ENCODE data around the gene ZMYND10. TPM values are rescaled to one million over a fixed set of nuclear protein-coding genes. Genes with fewer than 3 reads are reported as not detected.

Gene ZMYND10
- 0.92 and 3.1 TPM in 2 replicates for total RNA-seq

DNA sequence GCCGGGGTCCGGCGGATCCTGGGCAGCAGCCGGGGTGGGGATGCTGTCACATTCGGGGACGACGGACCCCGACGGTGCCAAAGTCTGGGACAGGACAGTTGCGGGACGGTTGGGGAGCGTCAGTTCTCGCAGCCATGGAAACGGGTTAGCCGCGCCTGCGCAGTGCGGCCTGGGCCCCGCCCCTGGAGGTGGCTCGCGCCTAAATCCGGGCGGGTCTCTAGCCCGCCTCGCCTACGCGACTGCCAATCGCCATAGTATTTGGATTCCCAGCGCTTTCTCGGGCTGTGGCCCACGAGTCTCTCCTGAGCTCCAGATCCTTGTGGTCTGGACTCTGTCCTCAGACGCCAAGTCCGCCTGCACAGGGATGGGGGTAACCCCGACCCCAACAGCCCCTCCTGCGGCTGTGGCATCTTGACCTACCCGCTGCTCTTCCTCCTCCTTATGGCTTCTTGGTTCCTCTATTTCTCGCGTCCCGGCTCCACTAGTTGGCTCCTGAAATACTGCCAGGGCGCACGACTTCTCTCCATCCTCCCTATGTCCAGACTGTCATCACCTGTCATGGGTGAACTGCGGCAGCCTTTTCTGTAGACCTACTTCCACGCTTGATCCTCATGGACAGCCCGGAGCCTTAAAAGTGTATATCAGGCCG is at the start of gene ZMYND10:
Gene ZMYND10 (minus strand): TSS at position 147 of the 649 bp plus-strand sequence. CDS start 153 bp downstream, outside the sequence.
- TF ChIP-seq, protein P1, sequence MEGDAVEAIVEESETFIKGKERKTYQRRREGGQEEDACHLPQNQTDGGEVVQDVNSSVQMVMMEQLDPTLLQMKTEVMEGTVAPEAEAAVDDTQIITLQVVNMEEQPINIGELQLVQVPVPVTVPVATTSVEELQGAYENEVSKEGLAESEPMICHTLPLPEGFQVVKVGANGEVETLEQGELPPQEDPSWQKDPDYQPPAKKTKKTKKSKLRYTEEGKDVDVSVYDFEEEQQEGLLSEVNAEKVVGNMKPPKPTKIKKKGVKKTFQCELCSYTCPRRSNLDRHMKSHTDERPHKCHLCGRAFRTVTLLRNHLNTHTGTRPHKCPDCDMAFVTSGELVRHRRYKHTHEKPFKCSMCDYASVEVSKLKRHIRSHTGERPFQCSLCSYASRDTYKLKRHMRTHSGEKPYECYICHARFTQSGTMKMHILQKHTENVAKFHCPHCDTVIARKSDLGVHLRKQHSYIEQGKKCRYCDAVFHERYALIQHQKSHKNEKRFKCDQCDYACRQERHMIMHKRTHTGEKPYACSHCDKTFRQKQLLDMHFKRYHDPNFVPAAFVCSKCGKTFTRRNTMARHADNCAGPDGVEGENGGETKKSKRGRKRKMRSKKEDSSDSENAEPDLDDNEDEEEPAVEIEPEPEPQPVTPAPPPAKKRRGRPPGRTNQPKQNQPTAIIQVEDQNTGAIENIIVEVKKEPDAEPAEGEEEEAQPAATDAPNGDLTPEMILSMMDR (conservative IDR thresholded peaks at IDR 0.05; ENCODE audit: low read depth, low read length), result no peak
- DNase-seq (ENCODE audit: low read depth), result no peak
- peak within 1 kb of the TSS; percentile 66 for H3K4me3 ChIP-seq (ENCODE audit: low read depth, low read length)

DNA sequence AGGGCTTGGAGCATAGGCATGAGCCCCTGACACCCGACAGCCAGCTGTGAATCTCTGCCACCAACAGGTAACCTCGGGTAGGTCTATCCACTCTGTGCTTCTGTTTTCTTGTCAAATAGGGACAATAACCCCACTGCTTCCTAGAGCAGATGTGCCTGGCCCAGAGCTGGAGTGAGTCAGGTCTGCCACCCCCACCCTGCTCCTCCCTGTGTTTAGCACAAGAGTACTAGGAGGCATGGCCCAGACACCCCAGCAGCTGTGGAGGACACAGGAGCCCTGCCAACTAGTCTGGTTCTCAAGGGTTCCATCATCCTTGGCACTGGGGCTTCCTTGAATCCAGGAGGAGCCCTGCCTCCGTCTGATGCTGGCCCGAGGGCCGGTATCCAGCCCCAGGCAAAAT is 47.5 kb upstream of the ZMYND10 start:
- H3K4me3 ChIP-seq (ENCODE audit: low read depth, low read length), result no peak overlapping the region
- no peak for DNase-seq (ENCODE audit: low read depth)
- TF ChIP-seq, protein P1 (conservative IDR thresholded peaks at IDR 0.05; ENCODE audit: low read depth, low read length), result no peak

DNA sequence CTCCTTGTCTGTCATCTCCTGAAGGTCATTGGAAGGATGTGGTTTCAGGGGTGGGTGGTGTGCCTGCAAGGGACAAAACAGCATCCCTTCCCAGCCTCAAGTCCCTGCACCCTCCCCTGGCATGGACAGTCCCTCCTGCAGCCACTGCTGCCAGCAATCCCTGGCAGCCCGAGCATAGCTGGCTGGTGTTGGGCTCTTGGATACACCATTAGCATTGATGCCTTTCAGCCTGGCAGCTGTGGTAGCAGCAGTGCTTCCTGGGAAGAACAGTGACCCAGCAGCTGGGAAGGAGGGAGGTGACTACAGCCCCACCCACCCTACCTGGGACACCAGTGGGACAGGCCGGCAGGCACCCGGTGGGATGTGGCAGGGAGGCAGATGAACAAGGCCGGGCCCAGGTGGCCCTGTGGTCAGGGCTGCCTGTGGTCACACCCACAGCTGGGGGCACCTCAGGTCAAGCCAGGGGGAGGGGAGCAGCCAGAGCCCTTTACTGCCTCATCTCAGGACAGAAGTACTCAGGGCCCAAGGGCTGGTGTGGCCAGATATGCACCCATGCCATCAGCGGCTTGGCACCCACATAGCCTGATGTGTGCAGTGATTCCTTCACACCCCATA is 46.7 kb upstream of the ZMYND10 start:
- TF ChIP-seq, protein P1 (conservative IDR thresholded peaks at IDR 0.05; ENCODE audit: low read depth, low read length), result no peak

DNA sequence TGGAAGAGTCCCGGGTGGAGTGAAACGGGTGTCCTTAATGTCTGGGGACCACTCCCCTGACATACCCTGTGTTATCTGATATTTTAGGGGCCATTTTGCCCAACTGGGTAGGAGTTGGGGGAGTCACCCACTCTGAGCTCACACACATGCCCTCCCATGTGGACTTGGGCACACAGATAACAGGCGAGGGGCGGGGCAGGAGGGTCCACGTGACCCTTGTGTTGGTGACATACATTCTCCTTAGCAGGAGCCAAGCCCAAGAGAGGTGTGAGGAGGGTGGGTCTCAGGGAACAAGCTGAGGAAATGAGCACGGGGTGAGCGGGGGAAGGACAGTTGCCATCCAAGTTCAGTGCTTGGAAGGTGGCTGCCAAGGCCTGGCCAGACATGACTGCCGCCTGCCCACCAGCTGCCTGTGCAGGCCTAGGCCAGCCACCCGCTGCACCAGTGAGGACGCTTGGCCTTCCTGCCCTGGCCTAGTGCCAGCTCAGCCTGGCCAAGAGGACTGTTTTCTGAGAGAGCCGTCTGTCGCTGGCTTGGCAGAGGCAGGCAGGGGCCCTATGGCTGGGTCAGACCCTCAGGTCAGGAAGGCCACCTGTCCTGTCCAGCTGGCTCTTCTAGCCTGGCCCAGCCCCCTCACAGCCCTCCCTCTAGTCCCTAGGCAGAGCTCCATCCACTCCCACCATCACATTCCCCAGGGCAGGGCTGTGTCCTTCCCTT is 45.1 kb upstream of the ZMYND10 start:
- H3K4me3 ChIP-seq (ENCODE audit: low read depth, low read length), result no peak overlapping the region
- TF ChIP-seq, protein P1 (conservative IDR thresholded peaks at IDR 0.05; ENCODE audit: low read depth, low read length), result no peak
- DNase-seq (ENCODE audit: low read depth), result no peak

More for the DNA sequence above, 46.7 kb upstream of the ZMYND10 start:
- no peak for DNase-seq (ENCODE audit: low read depth)
- H3K4me3 ChIP-seq (ENCODE audit: low read depth, low read length), result no peak overlapping the region

DNA sequence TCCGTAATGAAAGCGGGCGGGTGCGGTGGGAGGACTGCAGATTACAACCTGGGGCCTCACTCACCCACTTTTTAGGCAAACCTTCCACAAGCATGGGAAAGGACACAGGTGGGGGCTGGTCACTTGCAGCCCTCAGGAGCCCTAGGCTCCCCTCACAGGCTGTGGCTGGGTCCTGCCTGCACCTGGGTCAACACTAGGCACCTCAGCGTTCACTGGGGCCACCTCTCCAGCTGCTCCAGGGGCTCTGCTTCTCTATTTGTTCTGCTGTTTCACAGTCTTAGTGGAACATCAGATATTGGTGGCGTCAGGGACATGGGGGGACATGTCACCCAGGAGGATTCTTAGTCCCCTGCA is 43.9 kb upstream of the ZMYND10 start:
- H3K4me3 ChIP-seq (ENCODE audit: low read depth, low read length), result no peak overlapping the region
- no peak for DNase-seq (ENCODE audit: low read depth)
- TF ChIP-seq, protein P1 (conservative IDR thresholded peaks at IDR 0.05; ENCODE audit: low read depth, low read length), result no peak

DNA sequence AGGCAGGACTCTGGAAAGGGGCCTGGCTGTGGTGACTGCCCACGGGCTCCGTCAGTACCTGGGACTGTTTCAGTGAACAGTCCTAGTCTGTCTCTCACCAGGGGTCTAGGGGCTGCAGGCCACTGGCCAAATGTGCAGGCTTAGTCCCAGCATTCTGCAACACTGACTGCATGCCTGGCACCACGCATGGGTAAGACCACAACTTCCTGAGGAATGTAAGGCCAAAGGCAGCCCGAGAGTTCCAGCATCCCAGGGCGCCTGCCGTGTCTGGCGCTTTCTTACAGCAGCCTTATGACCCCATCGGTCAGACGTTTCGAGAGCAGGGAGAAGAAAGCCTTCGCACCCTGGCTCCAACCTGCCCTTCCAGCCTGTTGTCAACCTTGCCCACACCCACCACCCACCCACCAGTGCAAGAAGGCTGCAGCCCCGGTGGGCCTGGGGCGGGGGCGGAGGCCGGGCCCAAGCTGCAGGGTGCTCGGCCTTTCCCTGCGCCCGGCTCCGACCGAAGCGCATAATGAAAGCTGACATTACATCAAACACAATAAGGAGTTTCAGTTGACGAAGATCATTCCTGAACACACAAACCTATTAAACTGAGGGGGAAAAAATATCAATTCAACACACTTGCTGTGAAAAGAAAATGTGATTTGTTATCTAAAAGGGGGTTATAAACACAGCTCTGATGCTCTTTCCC is 43.3 kb upstream of the ZMYND10 start:
- TF ChIP-seq, protein P1 (conservative IDR thresholded peaks at IDR 0.05; ENCODE audit: low read depth, low read length), result no peak
- H3K4me3 ChIP-seq (ENCODE audit: low read depth, low read length), result no peak overlapping the region
- DNase-seq (ENCODE audit: low read depth), result no peak

All from epithelial cell of proximal tubule (primary cell).